Measurements from ENCODE around the gene GBX1. TPM values are rescaled to one million over a fixed set of nuclear protein-coding genes. Genes with fewer than 3 reads are reported as not detected.

The GBX1 gene
- 1 to 10 TPM in 1 of 4 donors, not detected in 3; 2.4 TPM for total RNA-seq

- TF ChIP-seq POLR2A (IDR thresholded peaks at IDR 0.05): no peak
- TF ChIP-seq, protein P1, sequence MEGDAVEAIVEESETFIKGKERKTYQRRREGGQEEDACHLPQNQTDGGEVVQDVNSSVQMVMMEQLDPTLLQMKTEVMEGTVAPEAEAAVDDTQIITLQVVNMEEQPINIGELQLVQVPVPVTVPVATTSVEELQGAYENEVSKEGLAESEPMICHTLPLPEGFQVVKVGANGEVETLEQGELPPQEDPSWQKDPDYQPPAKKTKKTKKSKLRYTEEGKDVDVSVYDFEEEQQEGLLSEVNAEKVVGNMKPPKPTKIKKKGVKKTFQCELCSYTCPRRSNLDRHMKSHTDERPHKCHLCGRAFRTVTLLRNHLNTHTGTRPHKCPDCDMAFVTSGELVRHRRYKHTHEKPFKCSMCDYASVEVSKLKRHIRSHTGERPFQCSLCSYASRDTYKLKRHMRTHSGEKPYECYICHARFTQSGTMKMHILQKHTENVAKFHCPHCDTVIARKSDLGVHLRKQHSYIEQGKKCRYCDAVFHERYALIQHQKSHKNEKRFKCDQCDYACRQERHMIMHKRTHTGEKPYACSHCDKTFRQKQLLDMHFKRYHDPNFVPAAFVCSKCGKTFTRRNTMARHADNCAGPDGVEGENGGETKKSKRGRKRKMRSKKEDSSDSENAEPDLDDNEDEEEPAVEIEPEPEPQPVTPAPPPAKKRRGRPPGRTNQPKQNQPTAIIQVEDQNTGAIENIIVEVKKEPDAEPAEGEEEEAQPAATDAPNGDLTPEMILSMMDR (IDR thresholded peaks at IDR 0.05): no peak
- intact Hi-C loops (cut with DNase I; ENCODE audit: low total_unique reads): loop anchor here (10.0 kb wide), 1 partner anchor 137 kb away; no protein-coding TSS in a partner anchor
- WGBS, 2 donors: 2% methylated on average over 13 to 31 of the region's 101 CpGs
- no peak for DNase-seq (ENCODE audit: low spot score in 2 of 2)
- peak within 1 kb of the TSS; percentile 15 for H3K4me3 ChIP-seq (ENCODE audit: low read depth, poor library complexity, severe bottlenecking)
Measured at GRCh38 chr7:151167197-151167961, at the start of gene GBX1. TSS of gene GBX1 (minus strand) at chr7:151167694. CDS start at chr7:151167548, 146 bp downstream.

DNA sequence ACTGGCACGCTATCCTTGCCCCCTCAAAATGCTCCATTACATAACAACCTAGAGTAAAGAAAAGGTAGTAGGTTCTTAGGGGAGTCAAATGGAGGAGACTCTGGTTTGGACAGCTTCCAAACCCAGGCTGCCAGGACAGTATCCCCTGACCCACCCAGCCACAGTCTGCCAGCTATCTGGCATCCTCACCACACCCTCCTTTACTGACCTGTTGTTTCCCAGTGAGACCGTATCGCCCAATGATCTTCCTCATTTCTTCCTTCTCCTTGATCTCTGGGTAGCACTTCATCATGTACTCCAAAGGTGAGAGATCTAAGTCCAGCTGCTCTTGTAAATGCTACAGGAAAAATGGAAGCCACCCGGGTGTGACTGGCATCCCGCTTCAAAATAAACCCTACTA, 47.9 kb upstream of the GBX1 start:
- no peak for DNase-seq (ENCODE audit: low spot score in 2 of 2)
- TF ChIP-seq, protein P1 (IDR thresholded peaks at IDR 0.05): no peak
- no peak for TF ChIP-seq POLR2A (IDR thresholded peaks at IDR 0.05)
- 92 to 94% methylated on average over 5 of the region's 5 CpGs for WGBS, 2 donors
- intact Hi-C loops (cut with DNase I; ENCODE audit: low total_unique reads): no loop called here
- no peak overlapping the region for H3K4me3 ChIP-seq (ENCODE audit: low read depth, poor library complexity, severe bottlenecking)

DNA sequence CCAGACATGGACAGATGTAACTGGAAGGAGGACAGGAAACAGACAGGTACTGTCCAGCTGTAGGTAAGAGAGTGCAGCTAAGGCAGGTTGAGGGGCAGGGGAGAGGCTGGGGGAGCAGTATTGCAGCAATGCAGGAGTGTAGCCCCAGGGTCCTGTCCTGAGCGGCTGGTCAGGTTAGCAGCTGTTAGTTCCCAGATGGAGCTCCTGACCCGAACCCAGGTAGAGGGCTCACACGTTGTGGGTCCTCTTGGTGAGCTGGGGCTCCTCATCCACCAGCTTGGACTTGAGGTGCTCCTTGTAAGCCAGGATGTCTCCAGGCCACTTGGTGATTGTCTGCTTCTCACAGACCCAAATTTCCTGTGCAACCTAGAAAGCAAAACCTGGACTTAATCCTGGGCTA, 46.3 kb upstream of the GBX1 start:
- WGBS, 2 donors: 74 to 77% methylated on average over 3 of the region's 3 CpGs
- intact Hi-C loops (cut with DNase I; ENCODE audit: low total_unique reads): no loop called here
- no peak for DNase-seq (ENCODE audit: low spot score in 2 of 2)
- TF ChIP-seq, protein P1 (IDR thresholded peaks at IDR 0.05): no peak
- no peak for TF ChIP-seq POLR2A (IDR thresholded peaks at IDR 0.05)
- H3K4me3 ChIP-seq (ENCODE audit: low read depth, poor library complexity, severe bottlenecking): no peak overlapping the region

DNA sequence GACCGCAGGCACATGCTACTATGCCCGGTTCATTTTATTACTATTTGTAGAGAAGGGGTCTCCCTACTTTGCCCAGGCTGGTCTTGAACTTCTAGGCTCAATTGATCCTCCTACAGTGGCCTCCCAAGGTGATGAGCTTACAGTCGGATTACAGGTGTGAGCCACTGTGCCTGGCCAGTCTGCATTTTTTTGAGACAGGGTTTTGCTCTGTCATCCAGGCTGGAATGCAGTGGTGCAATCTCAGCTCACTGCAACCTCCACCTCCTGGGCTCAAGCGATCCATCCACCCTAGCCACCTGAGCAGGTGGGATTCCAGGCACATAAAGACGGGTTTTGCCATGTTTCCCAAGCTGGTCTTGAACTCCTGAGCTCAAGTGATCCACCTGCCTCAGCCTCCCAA, 45.1 kb upstream of the GBX1 start:
- intact Hi-C loops (cut with DNase I; ENCODE audit: low total_unique reads): no loop called here
- TF ChIP-seq, protein P1 (IDR thresholded peaks at IDR 0.05): no peak
- TF ChIP-seq POLR2A (IDR thresholded peaks at IDR 0.05): no peak
- 89 to 90% methylated on average over 5 of the region's 5 CpGs for WGBS, 2 donors

GRCh38 chr7:151211155-151211772, 43.8 kb upstream of the GBX1 start:
- no peak for DNase-seq (ENCODE audit: low spot score in 2 of 2)
- WGBS, 2 donors: 85 to 87% methylated on average over 3 of the region's 3 CpGs
- TF ChIP-seq, protein P1 (IDR thresholded peaks at IDR 0.05): no peak
- TF ChIP-seq POLR2A (IDR thresholded peaks at IDR 0.05): no peak
- intact Hi-C loops (cut with DNase I; ENCODE audit: low total_unique reads): no loop called here
- no peak overlapping the region for H3K4me3 ChIP-seq (ENCODE audit: low read depth, poor library complexity, severe bottlenecking)

More for the DNA sequence above, 45.1 kb upstream of the GBX1 start:
- no peak overlapping the region for H3K4me3 ChIP-seq (ENCODE audit: low read depth, poor library complexity, severe bottlenecking)
- no peak for DNase-seq (ENCODE audit: low spot score in 2 of 2)
